K562 (cell line): ENCODE results near the gene RNF113B. TPM values are rescaled to one million over a fixed set of nuclear protein-coding genes. Genes with fewer than 3 reads are reported as not detected.

Experiments
- ATAC-seq: fragments of 200-7000 bp; cut with Tn5 transposase; 3 replicates; pipeline ENCODE4 v1.9.1; 2020; ENCODE audit warnings: moderate library complexity
- BruUV-seq: library from RNA; stranded (reverse); fragments of 400-500 nt; replicated peaks from 2 replicates; lab custom pipeline; 2021; lab: Mats Ljungman, UMichigan
- CTCF ChIA-PET: fragments of 300-600 bp; formaldehyde crosslinking; extraction: SDS; loops from one replicate; lab custom pipeline; 2021; ENCODE audit warnings: low intra/inter-chr PET ratio; lab: Yijun Ruan, JAX
- POLR2A ChIA-PET: fragments of 300-600, 350-650 bp; sonication (Branson Sonifier 250); formaldehyde crosslinking; extraction: SDS; loops from one replicate; lab custom pipeline; 2021; ENCODE audit warnings: antibody characterized with exemption, inconsistent platforms; lab: Yijun Ruan, JAX
- DNase-seq, 4 experiments: peaks; one replicate each; pipeline versions ENCODE4 v3.0.0 to v3.0.0-alpha.2; 2011 to 2018; ENCODE audit warnings: low spot score in 3 of 4, mixed read lengths in 3 of 4; ENCODE audit errors: extremely low read depth in 1 of 4
- FAIRE-seq: peaks from 2 replicates; lab custom pipeline; 2011; peaks lifted over from hg19 to GRCh38; lab: Jason Lieb, UNC
- H2AFZ ChIP-seq: 2 replicates; pipeline ENCODE4 v1.6.0; 2011; ENCODE audit warnings: low read depth, low read length, control low read depth, inconsistent platforms
- H3K27ac ChIP-seq: fragments of 200-600 bp; 3 replicates; pipeline ENCODE4 v1.8.0; 2011; ENCODE audit warnings: low read depth, mild to moderate bottlenecking, control low read depth, inconsistent platforms, low read length, moderate library complexity, mixed read lengths; ENCODE audit errors: extremely low read depth
- H3K27me3 ChIP-seq, 2 experiments: fragments of 300-600 bp in 1 of 2; 2 replicates in 1 of 2; 3 replicates in 1 of 2; pipeline versions ENCODE4 v1.6.0 to v1.8.0; 2011; ENCODE audit warnings: inconsistent platforms in 2 of 2, low read length in 2 of 2, mild to moderate bottlenecking in 1 of 2, mixed read lengths in 1 of 2, moderate library complexity in 1 of 2; ENCODE audit not compliant: control insufficient read depth in 2 of 2, insufficient read depth in 2 of 2
- H3K36me3 ChIP-seq: fragments of 300-600 bp; 3 replicates; pipeline ENCODE4 v1.8.0; 2011; ENCODE audit warnings: mild to moderate bottlenecking, low read length, inconsistent platforms; ENCODE audit not compliant: control insufficient read depth, insufficient read depth
- H3K4me1 ChIP-seq, 2 experiments: fragments of 200-600 bp in 1 of 2; replicated peaks in 1 of 2; 2 replicates in 1 of 2; 3 replicates in 1 of 2; pipeline versions ENCODE4 v1.5.1 to v1.8.0; 2011; ENCODE audit warnings: inconsistent platforms in 2 of 2, low read length in 2 of 2, mild to moderate bottlenecking in 1 of 2, mixed read lengths in 1 of 2, moderate library complexity in 1 of 2; ENCODE audit not compliant: control insufficient read depth in 2 of 2, insufficient read depth in 2 of 2
- H3K4me2 ChIP-seq: 2 replicates; pipeline ENCODE4 v1.6.1; 2011; ENCODE audit warnings: low read length, control low read depth, inconsistent platforms, mixed read lengths; ENCODE audit not compliant: insufficient read depth
- H3K4me3 ChIP-seq: fragments of 200-600 bp; sonication (generic), shearing (Covaris generic); 2 replicates; pipeline ENCODE4 v1.5.1; 2016; ENCODE audit warnings: control low read depth, inconsistent platforms
- H3K79me2 ChIP-seq: fragments of 200-600 bp; 3 replicates; pipeline ENCODE4 v1.8.0; 2011; ENCODE audit warnings: low read length, inconsistent platforms; ENCODE audit not compliant: control insufficient read depth, insufficient read depth
- H3K9ac ChIP-seq, 2 experiments: 2 replicates each; pipeline versions ENCODE4 v1.6.0 to v1.6.1; 2011; ENCODE audit warnings: low read depth in 2 of 2, low read length in 2 of 2, control low read depth in 1 of 2, inconsistent platforms in 1 of 2, mild to moderate bottlenecking in 1 of 2, mixed read lengths in 1 of 2; ENCODE audit not compliant: insufficient read depth in 1 of 2
- H3K9me1 ChIP-seq: one replicate; pipeline ENCODE4 v1.6.0; 2011; ENCODE audit warnings: inconsistent platforms, mild to moderate bottlenecking, low read length, moderate library complexity; ENCODE audit not compliant: control insufficient read depth, insufficient read depth
- H3K9me3 ChIP-seq: replicated peaks from 2 replicates; pipeline ENCODE4 v1.5.1; 2011; ENCODE audit warnings: low read depth, low read length, inconsistent platforms; ENCODE audit not compliant: control insufficient read depth, insufficient read depth
- H4K20me1 ChIP-seq: replicated peaks from 2 replicates; pipeline ENCODE4 v1.6.1; 2011; ENCODE audit warnings: low read length, inconsistent platforms, mixed read lengths; ENCODE audit not compliant: control insufficient read depth, insufficient read depth
- ATF2 ChIP-seq: sonication (generic); formaldehyde crosslinking; IDR thresholded peaks from 2 replicates; pipeline ENCODE4 v1.8.1; 2022; ENCODE audit warnings: missing genetic modification reagents
- E2F6 ChIP-seq, 2 experiments: IDR thresholded peaks; 2 replicates each; pipeline ENCODE4 v1.6.1; 2011; ENCODE audit warnings: borderline replicate concordance in 1 of 2, control low read depth in 1 of 2, low read depth in 1 of 2, low read length in 1 of 2, mild to moderate bottlenecking in 1 of 2, mixed read lengths in 1 of 2, moderate library complexity in 1 of 2; ENCODE audit not compliant: insufficient read depth in 1 of 2, insufficient read length in 1 of 2, poor library complexity in 1 of 2, severe bottlenecking in 1 of 2; ENCODE audit errors: extremely low read depth in 1 of 2
- USF2 ChIP-seq: sonication (generic); formaldehyde crosslinking; IDR thresholded peaks from 2 replicates; pipeline ENCODE4 v1.5.0; 2020; ENCODE audit warnings: missing genetic modification reagents
- WGBS: fragments of 100-300 bp; shearing (Covaris generic); methylation state at CpG from one replicate; pipeline ENCODE4 v1.1.6; 2016; ENCODE audit warnings: low coverage, mixed read lengths; ENCODE audit not compliant: insufficient coverage; ENCODE audit errors: missing lambda C conversion rate; 5-methylcytosine and 5-hydroxymethylcytosine counted together
- in situ Hi-C: fragments of 300-500 bp; cut with MboI; formaldehyde crosslinking; loops from 4 replicates; pipeline ENCODE4 v1.15.0; 2018; ENCODE audit warnings: inconsistent platforms, mixed read lengths
- intact Hi-C: fragments of 100-400 bp; cut with micrococcal nuclease; formaldehyde crosslinking; loops from 2 replicates; pipeline ENCODE4 v1.14.2; 2022
- polyA plus RNA-seq, 8 experiments: library from polyadenylated mRNA; depleted of rRNA in 4 of 8; stranded (reverse) in 5 of 8; unstranded in 3 of 8; fragments of >200 nt; fragmentation: Nextera tagmentation in 2 of 8; fragmentation: Illumina TruSeq in 1 of 8; extraction: Ambion mirVana in 2 of 8; extraction: Trizol in 1 of 8; gene quantifications; 2 replicates each; pipeline versions ENCODE4 v1.2.1 to v1.2.3, GENCODE V29; 2011 to 2014; ENCODE audit warnings: inconsistent platforms in 1 of 8, missing spikeins in 1 of 8
- total RNA-seq, 7 experiments: library from RNA; depleted of rRNA in 6 of 7; stranded (reverse); fragments of >200 nt in 6 of 7; fragmentation: Illumina TruSeq in 2 of 7; extraction: Trizol in 2 of 7; gene quantifications; 2 replicates each; pipeline versions ENCODE4 v1.2.1 to v1.2.3, GENCODE V29; 2011 to 2021; ENCODE audit warnings: low replicate concordance in 1 of 7

RNF113B gene
- total and polyA plus RNA-seq, 9 of the 15 experiments (the other 6 are each of a cell fraction or from before 2014, with no cell fraction given) = 0.09 TPM; not detected in 8

- TF ChIP-seq USF2 (CRISPR knock-in tag) (peak; percentile 15; the same call in 1 of the 2 replicates), E2F6 (IDR thresholded peaks at IDR 0.05; ENCODE audit: borderline replicate concordance in 1 of 2, extremely low read depth in 1 of 2, insufficient read depth in 1 of 2, insufficient read length in 1 of 2, low read depth in 1 of 2, low read length in 1 of 2, poor library complexity in 1 of 2, severe bottlenecking in 1 of 2) (peak in 1 of 2 experiments; percentile 27)
Observed at GRCh38 chr13:98176777-98177608, at the start of gene RNF113B (continued).

GRCh38 chr13:98226496-98226895 lies 49.4 kb upstream of the RNF113B start:
- H3K27me3 ChIP-seq = peaks cover 4 to 25% of the 10 kb centered on the region in 2 experiments; a peak in 3 of 5 replicates
- ChIA-PET CTCF (no interaction called here), POLR2A (interaction anchor here (0.6 kb wide), 1 partner anchor 16 kb away, joined by 3 read pairs; no protein-coding TSS in a partner anchor)
- no peaks in the 10 kb centered on the region for H3K9me1 ChIP-seq
- H3K4me2 ChIP-seq = no peak overlapping the region
- H3K27ac ChIP-seq = no peak overlapping the region
- H3K4me3 ChIP-seq = no peak overlapping the region
- no peak overlapping the region for H2AFZ ChIP-seq
- TF ChIP-seq ATF2 = no peak
- H3K79me2 ChIP-seq = no peaks in the 10 kb centered on the region
- no peak for ATAC-seq
- intact Hi-C loops = no loop called here
- in situ Hi-C loops = no loop called here
- 0% methylated on average over 4 of the region's 5 CpGs for WGBS
- H4K20me1 ChIP-seq = no peaks in the 10 kb centered on the region; the same call in 1 of the 2 replicates
- DNase-seq = no peak
- no peaks in the 10 kb centered on the region for H3K36me3 ChIP-seq
- no peaks in the 10 kb centered on the region for H3K9me3 ChIP-seq
- peaks cover 0 to 4% of the 10 kb centered on the region in 2 experiments; a peak in 3 of 5 replicates for H3K4me1 ChIP-seq
- BruUV-seq = no TSS peak
- no peak for FAIRE-seq
- no peak overlapping the region for H3K9ac ChIP-seq
